Transverse colon (tissue), 4 donors: ENCODE data around the gene TAF1A. TPM values are rescaled to one million over a fixed set of nuclear protein-coding genes. Genes with fewer than 3 reads are reported as not detected.

Experiments
- DNase-seq: peaks from one replicate; pipeline ENCODE4 v3.0.0-alpha.2; 2019
- H3K27ac ChIP-seq, 4 donors: fragments of 200-600 bp; sonication (generic); 2 replicates each; pipeline ENCODE4 v1.5.1; 2016 to 2018; ENCODE audit warnings: inconsistent platforms in 4 of 4
- H3K27me3 ChIP-seq: fragments of 200-600 bp; sonication (generic); 2 replicates; pipeline ENCODE4 v1.5.1; 2017; ENCODE audit warnings: inconsistent platforms
- H3K36me3 ChIP-seq, 4 donors: fragments of 200-600 bp; sonication (generic); 2 replicates each; pipeline ENCODE4 v1.5.1; 2017 to 2019; ENCODE audit warnings: inconsistent platforms in 4 of 4
- H3K4me1 ChIP-seq, 4 donors: fragments of 200-600 bp; sonication (generic); 2 replicates each; pipeline ENCODE4 v1.5.1; 2017 to 2020; ENCODE audit warnings: inconsistent platforms in 4 of 4
- H3K4me3 ChIP-seq, 4 donors: fragments of 200-600 bp; sonication (generic); 1 replicate in 1 of 4; 2 replicates in 3 of 4; pipeline versions ENCODE4 v1.5.1 to v1.6.1; 2017 to 2019; ENCODE audit warnings: inconsistent platforms in 4 of 4
- H3K9me3 ChIP-seq, 2 donors: fragments of 200-600 bp; sonication (generic); 2 replicates each; pipeline ENCODE4 v1.5.1; 2017 to 2019; ENCODE audit warnings: inconsistent platforms in 2 of 2
- CTCF ChIP-seq, 5 experiments: fragments of 200-600 bp in 3 of 5; fragments of 450-650 bp in 2 of 5; sonication (generic) in 3 of 5; IDR thresholded peaks; 1 replicate in 2 of 5; 2 replicates in 3 of 5; pipeline ENCODE4 v1.5.1; 2016 to 2017; ENCODE audit warnings: antibody characterized with exemption in 5 of 5, inconsistent platforms in 3 of 5, mild to moderate bottlenecking in 2 of 5, moderate library complexity in 1 of 5
- EP300 ChIP-seq: sonication (generic); formaldehyde crosslinking; IDR thresholded peaks from one replicate; pipeline ENCODE4 v1.6.1; 2017; ENCODE audit warnings: antibody characterized with exemption, low read depth
- POLR2A ChIP-seq: fragments of 450-650 bp; IDR thresholded peaks from one replicate; pipeline ENCODE4 v1.6.1; 2016; ENCODE audit warnings: antibody characterized with exemption, mild to moderate bottlenecking, moderate library complexity
- POLR2AphosphoS5 ChIP-seq, 3 donors: sonication (generic); formaldehyde crosslinking; IDR thresholded peaks; one replicate each; pipeline ENCODE4 v1.6.1; 2016; ENCODE audit warnings: antibody characterized with exemption in 3 of 3
- WGBS, 2 donors: methylation state at CpG; one replicate each; pipeline ENCODE4 v1.1.5; 2018; ENCODE audit warnings: low coverage in 1 of 2; 5-methylcytosine and 5-hydroxymethylcytosine counted together
- in situ Hi-C, 4 donors: fragments of 200-750 bp; cut with MboI; loops; one replicate each; pipeline versions ENCODE4 v1.15.0 to v1.15.1; 2017; ENCODE audit warnings: low sequenced_read_pairs in 3 of 4, low pct_ligation_motif_present in 1 of 4, low pct_unique_long_range_greater_than_20kb in 1 of 4
- intact Hi-C: fragments of 100-400 bp; cut with DNase I; formaldehyde crosslinking; loops from one replicate; pipeline ENCODE4 v1.15.1; 2023; ENCODE audit warnings: low total_unique reads
- total RNA-seq, 4 donors: library from RNA; depleted of rRNA; stranded (reverse); fragments of >200 nt; gene quantifications; one replicate each; pipeline ENCODE4 v1.1.0, GENCODE V29; 2016

TAF1A gene
- total RNA-seq, 4 donors from 2014 or later: 2.2 to 10.1 (median 4.1) TPM

GRCh38 chr1:222525951-222526350 lies 63.8 kb downstream of the TAF1A start:
- Histone ChIP-seq H3K27ac (no peak overlapping the region), H3K27me3 (no peaks in the 10 kb centered on the region), H3K36me3 (no peaks in the 10 kb centered on the region), H3K4me3 (no peak overlapping the region), H3K9me3 (no peaks in the 10 kb centered on the region), H3K4me1 (no peaks in the 10 kb centered on the region)
- TF ChIP-seq EP300 (no peak), CTCF (IDR thresholded peaks at IDR 0.05) (no peak), POLR2A (no peak), POLR2AphosphoS5 (IDR thresholded peaks at IDR 0.05) (no peak)
- in situ Hi-C loops (no loop called here), intact Hi-C loops (no loop called here)
- WGBS, 2 donors: 93% methylated on average over 2 of the region's 2 CpGs; no CpG with 5 or more reads in 1 of the 2 donors
- no peak for DNase-seq

GRCh38 chr1:222523852-222524251 lies 65.9 kb downstream of the TAF1A start:
- H3K4me3 ChIP-seq: no peak overlapping the region
- H3K9me3 ChIP-seq: no peaks in the 10 kb centered on the region
- H3K36me3 ChIP-seq: no peaks in the 10 kb centered on the region
- WGBS, 2 donors: 69 to 100% methylated on average over 1 to 3 of the region's 3 CpGs
- in situ Hi-C loops (no loop called here), intact Hi-C loops (no loop called here)
- DNase-seq: no peak
- no peak overlapping the region for H3K27ac ChIP-seq
- TF ChIP-seq POLR2AphosphoS5 (IDR thresholded peaks at IDR 0.05): no peak
- TF ChIP-seq CTCF (IDR thresholded peaks at IDR 0.05): no peak
- TF ChIP-seq EP300: no peak
- no peak for TF ChIP-seq POLR2A
- H3K4me1 ChIP-seq: no peaks in the 10 kb centered on the region
- no peaks in the 10 kb centered on the region for H3K27me3 ChIP-seq

GRCh38 chr1:222522105-222522915 lies 67.4 kb downstream of the TAF1A start:
- no peak overlapping the region for H3K27ac ChIP-seq
- H3K4me1 ChIP-seq: no peaks in the 10 kb centered on the region
- in situ Hi-C loops (no loop called here), intact Hi-C loops (no loop called here)
- H3K4me3 ChIP-seq: no peak overlapping the region
- no peaks in the 10 kb centered on the region for H3K27me3 ChIP-seq
- TF ChIP-seq EP300: no peak
- no peak for TF ChIP-seq POLR2A
- TF ChIP-seq CTCF (IDR thresholded peaks at IDR 0.05): no peak
- no peak for TF ChIP-seq POLR2AphosphoS5 (IDR thresholded peaks at IDR 0.05)
- WGBS, 2 donors: 81 to 88% methylated on average over 7 to 8 of the region's 8 CpGs
- no peak for DNase-seq
- no peaks in the 10 kb centered on the region for H3K36me3 ChIP-seq
- no peaks in the 10 kb centered on the region for H3K9me3 ChIP-seq

- intact Hi-C loops: no loop called here
- Histone ChIP-seq H3K4me3 (no peak overlapping the region), H3K27me3 (no peaks in the 10 kb centered on the region), H3K9me3 (no peaks in the 10 kb centered on the region), H3K36me3 (no peaks in the 10 kb centered on the region), H3K4me1 (no peaks in the 10 kb centered on the region), H3K27ac (no peak overlapping the region)
- no peak for TF ChIP-seq POLR2A
- no peak for TF ChIP-seq CTCF (IDR thresholded peaks at IDR 0.05)
- TF ChIP-seq POLR2AphosphoS5 (IDR thresholded peaks at IDR 0.05): no peak
- TF ChIP-seq EP300: no peak
- WGBS, 2 donors: 78 to 86% methylated on average over 7 of the region's 7 CpGs
- in situ Hi-C loops: no loop called here
- no peak for DNase-seq
Observed at GRCh38 chr1:222521299-222522104, 68.2 kb downstream of the TAF1A start.
